Inferior parietal cortex (tissue), 1 donor: Measurements from ENCODE around the gene YPEL4.
A peak's percentile ranks its signal among the peaks of the same experiment; 100 is the strongest.

Experiments used
- DNase-seq: peaks from one replicate; pipeline ENCODE4 v3.0.0-alpha.2; 2016; ENCODE audit errors: extremely low spot score

The YPEL4 gene

DNA sequence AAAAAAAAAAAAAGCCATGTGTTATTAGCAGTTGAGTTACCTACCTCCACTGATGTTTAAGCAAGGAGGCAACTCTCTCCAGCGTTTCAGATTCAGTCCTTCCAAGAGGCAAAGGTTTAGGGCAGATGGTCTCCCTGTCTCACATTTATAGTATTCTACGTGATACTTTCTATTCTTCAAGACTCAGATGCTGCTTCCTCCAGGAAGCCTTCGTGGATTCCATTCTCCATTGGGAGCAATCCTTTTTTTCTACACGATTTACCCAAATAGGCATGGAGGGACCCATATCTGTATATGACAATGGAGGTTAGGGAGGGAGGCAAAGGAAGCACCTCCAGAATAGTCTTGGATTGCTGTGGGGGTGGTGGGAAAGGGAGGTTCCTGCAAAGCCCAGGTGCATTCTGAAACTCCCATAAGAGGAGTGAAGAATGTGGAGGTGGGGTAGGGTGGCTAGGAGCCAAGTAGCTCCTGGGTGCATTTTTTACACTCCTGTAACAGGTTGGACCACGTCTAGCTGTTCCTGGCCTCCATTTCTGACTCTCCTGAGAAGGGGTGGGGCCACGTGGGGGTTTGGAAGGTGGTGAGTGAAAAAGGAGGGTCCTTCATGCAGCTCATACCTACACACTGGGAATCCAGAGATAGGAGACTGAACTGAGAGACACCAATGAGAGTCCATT is 16.2 kb downstream of the YPEL4 start:
- DNase-seq: no peak

DNA sequence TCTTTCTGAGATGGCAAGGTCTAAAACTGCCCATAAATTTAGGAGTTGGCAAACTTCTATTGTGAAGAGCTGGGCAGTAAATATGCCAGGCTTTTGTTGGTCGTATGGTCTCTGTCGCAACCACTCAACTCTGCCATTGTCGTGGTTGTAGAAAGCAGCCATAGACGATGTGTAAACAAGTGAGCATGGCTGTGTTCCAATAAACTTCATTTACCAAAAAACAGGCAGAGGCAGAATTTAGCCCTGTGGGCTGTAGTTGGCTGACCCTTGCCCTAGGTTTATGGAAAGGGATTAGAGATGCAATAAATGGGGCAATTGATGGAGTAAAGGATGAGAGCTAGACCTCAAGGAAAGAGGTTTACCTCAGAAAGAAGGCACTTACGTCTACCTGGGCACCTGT is 17.6 kb downstream of the YPEL4 start:
- DNase-seq: no peak

DNA sequence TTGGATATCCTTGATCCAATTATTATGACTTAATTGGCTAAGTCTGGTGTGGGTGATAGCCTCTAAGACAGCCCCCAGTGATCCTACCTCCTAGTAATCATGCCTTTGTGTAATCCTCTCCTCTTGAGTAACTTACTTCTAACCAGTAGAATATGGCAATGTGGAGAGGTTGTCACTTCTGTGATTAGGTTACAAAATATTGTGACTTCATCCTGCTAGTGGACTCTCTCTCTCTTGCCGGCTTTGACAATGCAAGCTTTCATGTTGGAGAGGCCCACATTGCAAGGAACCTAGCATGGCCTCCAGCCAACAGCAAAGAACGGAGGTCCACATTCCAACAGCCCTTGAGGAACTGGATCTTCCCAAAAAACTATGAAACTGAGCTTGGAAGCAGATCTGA is 19.5 kb downstream of the YPEL4 start:
- DNase-seq: no peak

- DNase-seq: no peak
Measured at GRCh38 chr11:57626895-57627294, 22.8 kb downstream of the YPEL4 start.

DNA sequence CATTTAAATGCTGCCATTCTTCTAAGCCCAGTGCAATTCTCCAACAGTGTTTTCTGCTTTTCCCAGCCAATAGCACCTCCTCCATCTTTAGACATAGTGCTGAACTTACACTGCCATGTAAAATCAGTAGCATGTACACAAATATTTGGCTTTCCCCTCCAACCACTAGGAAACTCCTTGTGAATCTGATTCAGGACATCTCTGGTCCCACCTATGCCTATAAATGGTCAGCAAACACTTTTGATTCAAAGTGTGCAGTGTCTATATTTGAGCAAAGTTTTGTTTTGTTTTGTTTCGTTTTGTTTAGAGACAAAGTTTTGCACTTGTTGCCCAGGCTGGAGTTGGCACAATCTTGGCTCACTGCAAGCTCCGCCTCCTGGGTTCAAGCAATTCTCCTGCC is 24.8 kb downstream of the YPEL4 start:
- no peak for DNase-seq

- DNase-seq: no peak
Measured at GRCh38 chr11:57622263-57622662, 27.4 kb downstream of the YPEL4 start.

DNA sequence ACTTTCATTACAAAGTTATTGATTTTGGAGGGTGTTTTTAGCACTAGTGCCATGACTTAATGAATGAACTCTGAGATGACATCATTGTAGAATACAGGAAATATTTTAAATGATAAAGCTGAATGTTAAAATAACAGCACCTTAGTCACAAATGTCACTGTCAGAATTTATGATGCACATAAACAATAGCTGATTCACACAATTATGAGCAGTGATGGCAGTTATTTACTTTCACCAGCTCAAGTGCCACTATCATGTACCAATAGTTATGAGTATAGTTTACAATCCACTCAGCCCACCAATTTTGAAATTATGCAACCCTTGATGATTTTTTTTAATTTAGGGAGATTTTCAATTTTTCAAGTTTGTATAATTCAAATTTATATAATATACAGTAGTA is 29.2 kb downstream of the YPEL4 start:
- no peak for DNase-seq

DNA sequence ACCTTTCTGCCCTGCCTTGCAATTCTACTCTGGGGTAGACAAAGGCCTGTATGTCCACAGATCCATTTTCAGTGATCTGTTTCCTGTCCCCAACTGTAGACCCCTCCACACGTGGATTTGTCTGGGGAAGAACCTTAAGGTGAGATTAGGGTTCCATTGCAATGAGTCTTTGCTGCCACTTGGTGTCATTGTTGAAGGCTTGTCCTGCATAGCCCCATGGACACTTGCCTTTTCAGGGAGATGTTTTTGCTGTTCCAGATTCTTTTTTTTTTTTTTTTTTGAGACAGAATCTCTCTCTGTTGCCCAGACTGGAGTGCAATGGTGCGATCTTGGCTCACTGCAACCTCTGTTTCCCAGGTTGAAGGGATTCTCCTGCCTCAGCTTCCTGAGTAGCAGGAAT is 30.4 kb downstream of the YPEL4 start:
- no peak for DNase-seq

- no peak for DNase-seq
Measured at GRCh38 chr11:57618438-57618837, 31.3 kb downstream of the YPEL4 start.

- no peak for DNase-seq
Measured at GRCh38 chr11:57616595-57616994, 33.1 kb downstream of the YPEL4 start.

DNA sequence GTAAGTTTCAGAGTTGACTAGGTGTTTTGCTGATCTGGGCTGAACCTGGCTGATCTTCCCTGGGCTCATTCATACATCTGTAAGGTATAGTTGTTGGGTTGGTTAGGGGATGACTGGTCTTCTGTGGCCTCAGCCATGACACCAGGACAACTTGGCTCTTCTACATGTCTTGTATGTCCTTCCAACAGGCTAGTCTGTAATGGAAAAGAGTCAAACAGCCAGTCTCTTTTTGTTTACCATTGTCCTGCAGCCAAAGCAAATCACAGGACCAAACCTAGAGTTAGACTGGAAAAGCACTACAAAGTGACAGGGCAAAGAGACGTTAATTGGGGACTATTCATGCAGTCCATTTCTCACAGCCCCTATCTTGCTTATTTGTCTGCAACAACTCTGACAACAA is 34.4 kb downstream of the YPEL4 start:
- no peak for DNase-seq

GRCh38 chr11:57614234-57614772 is 35.4 kb downstream of the YPEL4 start:
- DNase-seq: no peak

- no peak for DNase-seq
Measured at GRCh38 chr11:57610170-57610569, 39.5 kb downstream of the YPEL4 start.

- DNase-seq: no peak
Measured at GRCh38 chr11:57605028-57605420, 44.7 kb downstream of the YPEL4 start.

DNA sequence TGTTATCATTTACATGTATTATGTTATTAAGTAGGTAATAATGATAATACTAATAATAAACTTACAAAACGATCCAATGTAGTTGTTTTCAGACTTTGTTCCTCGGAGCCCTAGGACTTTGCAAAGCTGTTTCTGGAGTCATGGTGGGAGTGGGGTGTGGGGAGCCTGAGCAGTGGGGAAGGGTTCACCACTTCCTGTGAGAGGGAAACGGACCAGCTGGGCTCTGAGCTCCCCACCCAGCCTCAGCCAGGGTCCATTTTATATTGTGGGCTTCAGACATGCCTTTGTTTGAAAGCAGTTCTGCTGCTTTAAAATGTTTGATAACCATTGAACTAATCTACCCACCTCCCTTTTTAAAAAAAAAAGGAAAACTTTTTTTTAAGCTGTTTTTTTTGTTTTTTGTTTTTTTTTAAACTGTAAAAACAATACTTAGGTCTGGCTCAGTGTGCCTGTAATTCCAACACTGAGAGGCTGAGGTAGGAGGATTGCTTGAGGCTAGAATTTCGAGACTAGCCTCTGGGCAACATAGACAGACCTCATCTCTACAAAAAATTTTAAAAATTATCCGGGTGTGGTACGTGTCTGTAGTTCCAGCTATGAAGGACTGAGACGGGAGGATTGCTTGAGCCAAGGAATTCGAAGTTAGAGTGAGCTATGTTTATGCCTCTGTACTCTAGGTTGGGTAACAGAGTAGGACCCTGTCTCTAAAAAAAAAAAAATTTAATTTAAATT is 45.2 kb downstream of the YPEL4 start:
- DNase-seq: no peak

DNA sequence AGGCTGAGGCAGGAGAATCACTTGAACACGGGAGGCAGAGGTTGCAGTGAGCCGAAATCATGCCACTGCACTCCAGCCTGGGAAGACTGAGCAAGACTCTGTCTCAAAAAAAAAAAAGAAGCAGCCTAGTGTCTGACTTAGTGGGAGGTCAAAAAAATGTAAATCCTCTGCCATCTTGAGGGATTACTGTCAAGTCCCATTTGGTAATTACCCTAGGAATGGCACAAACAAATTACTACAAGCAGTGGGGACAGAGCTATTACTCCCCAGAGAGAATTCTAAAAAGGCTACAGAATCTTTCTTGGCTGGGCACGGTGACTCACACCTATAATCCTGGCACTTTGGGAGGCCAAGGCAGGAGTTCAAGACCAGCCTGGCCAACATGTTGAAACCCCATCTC is 48.4 kb downstream of the YPEL4 start:
- DNase-seq: no peak

DNA sequence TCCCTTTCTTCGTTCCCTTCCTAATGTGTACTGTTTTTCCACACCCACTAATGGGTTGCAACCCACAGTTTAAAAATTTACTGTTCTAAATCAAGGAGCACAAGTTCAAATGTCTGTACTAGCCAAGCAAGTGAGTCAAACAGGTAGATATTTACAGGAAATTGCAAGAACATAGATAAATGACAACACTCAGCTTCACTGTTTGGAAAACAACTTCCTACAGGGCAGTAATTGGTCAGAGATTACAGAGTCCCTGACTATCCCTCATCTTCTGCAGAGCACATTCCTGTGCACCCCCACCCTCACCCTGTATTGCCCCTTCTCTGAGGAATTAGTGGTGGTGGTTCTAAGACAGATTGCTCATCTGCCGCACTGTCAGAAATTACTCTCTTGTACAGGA is 50.3 kb downstream of the YPEL4 start:
- no peak for DNase-seq

DNA sequence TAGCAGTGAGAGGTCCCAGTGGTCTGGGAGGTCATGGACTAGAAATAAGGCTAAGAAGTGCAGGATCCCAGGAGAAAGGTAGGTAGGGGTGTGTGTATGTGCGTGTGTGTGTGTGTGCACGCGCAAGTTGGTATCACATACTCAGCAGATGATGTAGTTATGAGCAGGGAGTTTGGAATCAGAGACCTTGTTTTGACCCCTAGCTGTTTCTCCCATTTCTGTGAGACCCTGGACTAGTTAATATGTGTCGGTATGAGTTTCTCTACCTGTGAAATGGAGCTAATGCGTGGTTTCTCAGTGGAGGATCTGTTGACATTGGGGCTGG is 50.9 kb downstream of the YPEL4 start:
- DNase-seq: no peak

DNA sequence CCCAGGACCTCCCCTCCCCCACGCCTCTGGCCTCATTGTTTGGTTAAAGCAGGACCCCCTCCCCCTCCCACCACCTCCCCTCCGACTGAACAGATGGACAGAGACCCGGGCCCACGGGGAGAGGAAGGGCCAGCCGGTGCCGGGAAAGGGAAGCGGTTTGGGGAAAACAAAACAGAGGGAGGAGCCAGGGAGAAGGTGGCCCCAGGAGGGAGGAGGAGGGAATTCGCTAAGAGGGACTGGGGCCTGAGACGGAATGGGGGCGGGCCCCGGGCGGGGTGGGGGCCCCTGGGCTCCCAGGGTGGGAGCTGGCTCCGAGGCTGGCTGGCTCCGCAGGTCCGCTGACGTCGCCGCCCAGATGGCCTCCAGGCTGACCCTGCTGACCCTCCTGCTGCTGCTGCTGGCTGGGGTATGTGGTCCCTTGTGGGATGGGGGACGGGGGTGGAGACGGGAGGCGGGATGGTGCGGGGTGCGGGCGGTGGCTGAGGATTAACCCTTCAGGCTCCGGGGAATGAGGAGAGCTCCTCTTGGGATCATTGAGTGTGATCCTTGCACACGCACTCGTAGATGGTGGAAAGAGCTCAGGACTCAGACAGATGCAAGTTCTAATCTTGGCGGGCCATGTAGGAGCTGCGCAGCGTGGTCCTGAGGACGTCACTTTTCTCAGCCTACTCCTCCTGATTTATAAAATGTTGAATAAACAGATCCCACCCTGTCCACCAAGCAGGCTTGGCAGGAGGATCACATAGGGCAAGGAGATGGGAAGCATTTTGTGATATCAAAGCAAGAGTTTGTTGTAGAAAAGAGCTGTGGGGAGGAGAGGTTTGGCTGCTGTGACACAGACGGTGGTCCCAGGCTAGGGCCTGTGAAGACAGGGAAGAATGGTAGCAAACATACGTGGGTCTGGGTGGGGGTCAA is 51.5 kb downstream of the YPEL4 start:
- peak; percentile 23 for DNase-seq

DNA sequence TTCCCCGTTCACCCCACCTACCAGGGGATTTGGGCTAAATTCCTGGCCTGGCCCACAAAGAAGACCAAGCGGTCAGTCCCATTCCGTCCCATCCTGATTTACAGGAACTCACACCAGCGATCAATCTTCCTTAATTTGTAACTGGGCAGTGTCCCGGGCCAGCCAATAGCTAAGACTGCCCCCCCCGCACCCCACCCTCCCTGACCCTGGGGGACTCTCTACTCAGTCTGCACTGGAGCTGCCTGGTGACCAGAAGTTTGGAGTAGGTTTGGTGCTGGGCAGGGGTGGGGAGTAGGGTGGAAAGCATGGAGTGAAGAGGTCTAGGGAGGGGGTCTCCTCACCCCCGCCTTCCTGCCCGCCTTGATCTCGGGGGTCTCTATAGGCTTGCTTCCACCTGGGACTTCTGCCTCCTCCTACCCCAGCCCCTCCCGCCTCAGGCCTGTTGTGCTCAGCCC is 52.2 kb downstream of the YPEL4 start, which contains the start of gene SERPING1:
SERPING1 (plus strand) TSS at position 225 of the 455 bp plus-strand sequence. CDS start 586 bp downstream, outside the sequence.
- DNase-seq: no peak

- no peak for DNase-seq
Measured at GRCh38 chr11:57596266-57596885, 53.3 kb downstream of the YPEL4 start.
